ENCODE measurements around the gene NRG3. TPM values are rescaled to one million over a fixed set of nuclear protein-coding genes. Genes with fewer than 3 reads are reported as not detected.

The NRG3 gene
- total RNA-seq, 1 donor from 2014 or later, result 0.92 TPM

- no peak for DNase-seq (ENCODE audit: low read depth)
- no peak overlapping the region for H3K4me3 ChIP-seq (ENCODE audit: low read depth, low read length)
- TF ChIP-seq, protein P1, sequence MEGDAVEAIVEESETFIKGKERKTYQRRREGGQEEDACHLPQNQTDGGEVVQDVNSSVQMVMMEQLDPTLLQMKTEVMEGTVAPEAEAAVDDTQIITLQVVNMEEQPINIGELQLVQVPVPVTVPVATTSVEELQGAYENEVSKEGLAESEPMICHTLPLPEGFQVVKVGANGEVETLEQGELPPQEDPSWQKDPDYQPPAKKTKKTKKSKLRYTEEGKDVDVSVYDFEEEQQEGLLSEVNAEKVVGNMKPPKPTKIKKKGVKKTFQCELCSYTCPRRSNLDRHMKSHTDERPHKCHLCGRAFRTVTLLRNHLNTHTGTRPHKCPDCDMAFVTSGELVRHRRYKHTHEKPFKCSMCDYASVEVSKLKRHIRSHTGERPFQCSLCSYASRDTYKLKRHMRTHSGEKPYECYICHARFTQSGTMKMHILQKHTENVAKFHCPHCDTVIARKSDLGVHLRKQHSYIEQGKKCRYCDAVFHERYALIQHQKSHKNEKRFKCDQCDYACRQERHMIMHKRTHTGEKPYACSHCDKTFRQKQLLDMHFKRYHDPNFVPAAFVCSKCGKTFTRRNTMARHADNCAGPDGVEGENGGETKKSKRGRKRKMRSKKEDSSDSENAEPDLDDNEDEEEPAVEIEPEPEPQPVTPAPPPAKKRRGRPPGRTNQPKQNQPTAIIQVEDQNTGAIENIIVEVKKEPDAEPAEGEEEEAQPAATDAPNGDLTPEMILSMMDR (conservative IDR thresholded peaks at IDR 0.05; ENCODE audit: low read depth, low read length), result no peak
Observed at GRCh38 chr10:81877596-81877995, 2.6 kb downstream of the NRG3 start.

DNA sequence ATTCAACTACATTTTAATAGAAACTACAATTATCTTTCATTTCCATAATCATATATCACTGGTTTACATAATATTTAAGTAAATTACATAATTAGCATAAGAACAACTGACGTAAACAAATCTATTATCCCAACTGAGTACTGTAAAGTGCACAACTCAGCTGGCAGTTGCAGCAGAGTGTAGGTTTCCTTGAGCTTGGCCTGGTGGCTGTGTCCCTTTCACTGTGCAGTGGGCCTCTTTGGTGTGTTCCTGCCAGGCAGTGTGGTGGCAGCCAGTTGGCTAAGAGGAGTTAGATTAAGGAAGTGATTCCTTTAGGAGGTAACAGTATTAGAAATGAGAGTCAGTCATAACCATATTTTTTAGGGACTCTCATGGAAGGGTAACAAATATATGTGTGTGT lies 7.0 kb downstream of the NRG3 start:
- H3K4me3 ChIP-seq (ENCODE audit: low read depth, low read length), result no peak overlapping the region
- TF ChIP-seq, protein P1 (conservative IDR thresholded peaks at IDR 0.05; ENCODE audit: low read depth, low read length), result no peak
- DNase-seq (ENCODE audit: low read depth), result no peak

- TF ChIP-seq, protein P1 (conservative IDR thresholded peaks at IDR 0.05; ENCODE audit: low read depth, low read length), result no peak
- no peak for DNase-seq (ENCODE audit: low read depth)
- H3K4me3 ChIP-seq (ENCODE audit: low read depth, low read length), result no peak overlapping the region
Observed at GRCh38 chr10:81884856-81885255, 9.9 kb downstream of the NRG3 start.

DNA sequence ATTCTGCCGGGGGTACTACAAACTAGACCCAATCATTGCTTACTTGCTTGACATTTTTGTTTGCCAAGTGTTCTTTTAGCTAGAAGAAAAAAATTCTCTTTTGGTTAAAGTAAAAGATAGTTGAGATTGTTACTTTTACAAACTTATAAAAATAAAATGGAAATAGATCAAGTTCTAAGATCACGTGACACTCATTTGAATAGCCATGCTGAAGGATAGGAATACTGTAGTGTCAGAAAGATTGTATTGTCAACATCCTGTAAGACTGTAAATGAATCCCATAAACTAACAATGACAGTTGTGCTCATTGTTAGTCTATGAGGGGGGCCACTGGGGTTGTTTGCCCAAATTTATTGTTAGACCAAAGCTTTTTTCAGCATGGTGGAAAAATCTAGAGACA lies 10.5 kb downstream of the NRG3 start:
- TF ChIP-seq, protein P1 (conservative IDR thresholded peaks at IDR 0.05; ENCODE audit: low read depth, low read length), result no peak
- H3K4me3 ChIP-seq (ENCODE audit: low read depth, low read length), result no peak overlapping the region

GRCh38 chr10:81886939-81887338 lies 11.9 kb downstream of the NRG3 start:
- DNase-seq (ENCODE audit: low read depth), result no peak
- no peak overlapping the region for H3K4me3 ChIP-seq (ENCODE audit: low read depth, low read length)
- TF ChIP-seq, protein P1 (conservative IDR thresholded peaks at IDR 0.05; ENCODE audit: low read depth, low read length), result no peak

More for the DNA sequence above, 10.5 kb downstream of the NRG3 start:
- DNase-seq (ENCODE audit: low read depth), result no peak

DNA sequence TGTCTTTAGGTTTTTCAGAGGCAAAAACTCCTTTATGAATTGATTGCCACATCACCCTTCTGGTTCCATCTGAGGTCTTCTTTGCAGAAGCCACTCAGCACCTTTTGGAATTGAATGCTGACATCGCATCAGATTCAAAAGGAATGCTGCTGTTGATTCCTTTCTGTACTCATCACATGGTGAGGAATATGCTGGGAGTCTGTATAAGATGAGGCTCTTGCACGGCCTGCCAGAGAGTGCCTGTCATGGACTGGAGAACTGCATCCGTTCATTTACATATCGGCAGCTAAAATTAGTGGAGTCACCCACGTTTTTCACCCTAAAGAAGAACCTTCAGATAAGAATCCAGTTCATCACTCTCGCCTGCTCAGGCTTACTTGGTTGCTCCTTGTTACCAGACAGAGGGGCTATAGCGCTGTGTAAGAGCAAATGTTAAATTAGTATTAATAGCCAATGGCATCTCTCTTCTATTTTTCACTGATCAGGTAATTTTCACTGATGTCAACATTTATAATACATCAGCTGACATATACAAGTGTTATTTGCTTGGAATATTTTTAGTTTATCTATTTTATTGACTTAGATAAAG lies 14.3 kb downstream of the NRG3 start:
- DNase-seq (ENCODE audit: low read depth), result no peak
- H3K4me3 ChIP-seq (ENCODE audit: low read depth, low read length), result no peak overlapping the region
- TF ChIP-seq, protein P1 (conservative IDR thresholded peaks at IDR 0.05; ENCODE audit: low read depth, low read length), result no peak

- DNase-seq (ENCODE audit: low read depth), result no peak
- no peak overlapping the region for H3K4me3 ChIP-seq (ENCODE audit: low read depth, low read length)
- TF ChIP-seq, protein P1 (conservative IDR thresholded peaks at IDR 0.05; ENCODE audit: low read depth, low read length), result no peak
Observed at GRCh38 chr10:81894616-81895015, 19.6 kb downstream of the NRG3 start.
